SJCRH30 (cell line): ENCODE measurements around the gene COL4A6. TPM values are rescaled to one million over a fixed set of nuclear protein-coding genes. Genes with fewer than 3 reads are reported as not detected.

Experiments used
- DNase-seq, 2 experiments: peaks; one replicate each; pipeline ENCODE4 v3.0.0-alpha.2; 2015 to 2020
- H3K27ac ChIP-seq: fragments of 250-450 bp; sonication (Bioruptor Pico); 2 replicates; pipeline ENCODE4 v1.5.1; 2020; ENCODE audit warnings: mild to moderate bottlenecking, moderate library complexity
- H3K27me3 ChIP-seq: fragments of 250-450 bp; sonication (Bioruptor Pico); 2 replicates; pipeline ENCODE4 v1.5.1; 2020; ENCODE audit warnings: mild to moderate bottlenecking, moderate library complexity
- H3K36me3 ChIP-seq: fragments of 250-450 bp; sonication (Bioruptor Pico); 2 replicates; pipeline ENCODE4 v1.5.1; 2020; ENCODE audit warnings: mild to moderate bottlenecking, moderate library complexity
- H3K4me1 ChIP-seq: fragments of 250-450 bp; sonication (Bioruptor Pico); 2 replicates; pipeline ENCODE4 v1.5.1; 2020; ENCODE audit warnings: mild to moderate bottlenecking, moderate library complexity
- H3K4me3 ChIP-seq: fragments of 250-450 bp; sonication (Bioruptor Pico); 2 replicates; pipeline ENCODE4 v1.5.1; 2020; ENCODE audit warnings: mild to moderate bottlenecking, moderate library complexity
- H3K9me3 ChIP-seq: fragments of 250-450 bp; sonication (Bioruptor Pico); replicated peaks from 2 replicates; pipeline ENCODE4 v1.5.1; 2020; ENCODE audit warnings: mild to moderate bottlenecking, moderate library complexity
- total RNA-seq: library from RNA; depleted of rRNA; stranded (reverse); fragments of >200 nt; shearing (Covaris generic); gene quantifications from 2 replicates; pipeline ENCODE4 v1.2.3, GENCODE V29; 2014

COL4A6 gene
- total RNA-seq, 1 experiment from 2014 or later = 0.18 TPM

DNA sequence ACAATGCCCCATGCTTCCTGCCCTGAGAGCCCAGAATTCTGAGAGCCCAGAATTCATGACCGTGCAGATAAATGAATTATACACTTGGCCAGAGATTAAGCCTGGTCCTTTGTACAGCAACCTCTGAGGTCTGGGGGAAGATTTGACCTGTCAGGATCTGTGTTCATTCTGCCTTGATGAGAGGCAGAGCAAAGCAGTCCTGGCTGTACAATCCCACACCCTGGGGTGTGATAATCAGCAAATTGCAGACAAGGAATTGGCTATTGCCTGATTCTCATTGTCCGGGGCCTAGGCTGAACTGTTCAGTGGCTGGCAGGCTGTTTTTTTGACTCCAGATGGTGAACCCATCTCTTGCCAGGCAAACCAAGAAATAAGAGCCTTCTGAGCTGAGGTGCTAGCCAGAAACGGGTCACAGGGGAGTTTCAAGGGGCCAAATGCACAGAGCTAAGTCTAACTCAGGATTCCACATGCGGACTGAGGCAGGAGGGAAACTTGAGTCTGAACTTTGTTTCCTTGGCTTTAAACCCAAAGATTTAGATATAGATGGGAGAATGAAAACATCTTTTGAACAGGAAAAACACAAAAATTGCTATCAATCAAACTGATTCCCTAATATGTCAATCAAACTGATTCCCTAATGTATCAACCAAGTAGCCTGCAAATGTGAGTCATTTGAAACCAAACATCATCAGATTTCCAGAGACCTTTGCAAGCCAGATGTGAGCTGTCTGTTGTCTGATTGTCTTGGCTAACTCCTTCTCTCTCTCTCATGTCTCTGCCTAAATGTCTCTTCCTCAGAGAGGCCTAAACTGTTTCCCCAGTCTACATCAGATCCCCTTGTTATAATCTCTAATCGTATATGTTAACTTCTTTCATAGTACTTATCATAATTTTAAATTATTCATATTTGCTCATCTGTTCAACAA is 187.3 kb downstream of the COL4A6 start:
- H3K27ac ChIP-seq = no peak overlapping the region
- H3K36me3 ChIP-seq = no peaks in the 10 kb centered on the region
- H3K4me3 ChIP-seq = no peak overlapping the region
- no peaks in the 10 kb centered on the region for H3K4me1 ChIP-seq
- H3K9me3 ChIP-seq = no peaks in the 10 kb centered on the region
- H3K27me3 ChIP-seq = no peaks in the 10 kb centered on the region
- DNase-seq = no peak

DNA sequence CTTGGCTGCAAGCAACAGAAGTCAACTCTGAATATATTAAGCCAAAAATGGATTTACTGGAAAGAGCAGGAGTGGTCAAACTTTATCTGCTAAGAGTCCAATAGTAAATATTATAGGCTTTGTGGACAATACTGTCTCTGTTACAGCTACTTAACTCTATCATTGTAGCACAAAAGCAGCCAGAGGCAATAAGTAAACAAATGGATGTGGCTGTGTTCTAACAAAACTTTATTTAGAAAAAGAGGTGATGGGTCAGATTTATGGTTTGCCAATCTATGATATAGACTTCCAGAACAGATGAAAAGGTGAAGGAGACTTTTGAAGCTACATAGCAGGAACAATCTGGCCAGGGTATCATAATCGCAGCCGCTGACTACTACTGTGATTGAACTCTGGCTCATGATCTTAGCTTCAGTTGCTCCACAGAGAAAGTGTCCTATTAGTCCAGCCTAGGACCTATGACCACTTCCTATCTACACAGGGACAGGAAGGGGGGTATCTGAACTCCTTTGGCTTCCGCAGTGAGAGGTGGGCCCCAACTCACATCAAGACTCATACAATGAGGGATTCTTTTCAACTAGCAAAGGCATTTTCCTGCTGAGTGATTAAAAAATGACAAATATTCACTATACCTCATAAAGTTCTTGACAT is 191.8 kb downstream of the COL4A6 start:
- H3K4me3 ChIP-seq = no peak overlapping the region
- no peaks in the 10 kb centered on the region for H3K9me3 ChIP-seq
- no peak overlapping the region for H3K27ac ChIP-seq
- no peaks in the 10 kb centered on the region for H3K4me1 ChIP-seq
- no peak for DNase-seq
- H3K36me3 ChIP-seq = no peaks in the 10 kb centered on the region
- no peaks in the 10 kb centered on the region for H3K27me3 ChIP-seq

DNA sequence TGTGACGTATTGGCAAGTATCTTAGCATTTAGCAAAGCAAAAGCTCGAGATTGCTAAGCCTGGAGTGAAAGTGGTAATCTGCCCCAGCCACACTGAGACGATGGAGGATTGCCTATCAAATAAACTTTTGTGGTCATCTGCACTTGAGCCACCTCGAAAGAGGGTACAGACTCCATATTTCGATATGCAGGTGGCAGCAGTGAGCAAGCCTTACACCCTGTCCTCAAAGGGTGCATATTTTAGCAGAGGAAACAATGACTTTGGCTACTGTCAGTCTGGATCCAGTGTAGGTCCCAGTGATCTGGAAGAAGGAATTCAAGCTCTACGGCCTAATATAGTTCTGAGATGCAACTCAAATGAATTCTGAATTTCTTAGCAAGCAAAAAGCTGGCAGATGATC is 192.8 kb downstream of the COL4A6 start:
- H3K4me3 ChIP-seq = no peak overlapping the region
- H3K4me1 ChIP-seq = no peaks in the 10 kb centered on the region
- no peaks in the 10 kb centered on the region for H3K9me3 ChIP-seq
- H3K27ac ChIP-seq = no peak overlapping the region
- H3K27me3 ChIP-seq = no peaks in the 10 kb centered on the region
- H3K36me3 ChIP-seq = no peaks in the 10 kb centered on the region
- peak in 1 of 2 experiments; percentile 1 for DNase-seq

DNA sequence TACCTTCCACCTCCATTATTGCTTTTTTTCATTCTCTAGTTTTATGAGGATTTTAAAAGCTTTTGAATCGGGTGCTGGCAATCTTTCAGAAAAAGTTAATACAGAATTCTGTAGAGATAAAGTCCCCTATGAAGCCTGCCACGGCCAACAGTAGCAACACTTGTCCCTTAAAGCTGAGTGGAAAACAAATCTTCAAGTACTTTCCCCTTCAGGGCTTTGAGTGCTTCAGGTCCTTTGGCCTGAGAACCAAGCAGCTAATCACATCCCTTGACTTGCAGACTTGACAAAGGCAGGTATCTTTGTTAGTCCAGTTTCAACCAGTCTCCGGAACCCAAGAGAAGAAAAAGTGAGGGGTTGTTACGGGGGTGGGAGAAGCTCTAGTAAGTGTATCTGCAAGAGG is 202.2 kb downstream of the COL4A6 start:
- no peak overlapping the region for H3K4me3 ChIP-seq
- H3K4me1 ChIP-seq = no peaks in the 10 kb centered on the region
- H3K36me3 ChIP-seq = no peaks in the 10 kb centered on the region
- H3K9me3 ChIP-seq = no peaks in the 10 kb centered on the region
- H3K27me3 ChIP-seq = no peaks in the 10 kb centered on the region
- no peak overlapping the region for H3K27ac ChIP-seq
- no peak for DNase-seq

DNA sequence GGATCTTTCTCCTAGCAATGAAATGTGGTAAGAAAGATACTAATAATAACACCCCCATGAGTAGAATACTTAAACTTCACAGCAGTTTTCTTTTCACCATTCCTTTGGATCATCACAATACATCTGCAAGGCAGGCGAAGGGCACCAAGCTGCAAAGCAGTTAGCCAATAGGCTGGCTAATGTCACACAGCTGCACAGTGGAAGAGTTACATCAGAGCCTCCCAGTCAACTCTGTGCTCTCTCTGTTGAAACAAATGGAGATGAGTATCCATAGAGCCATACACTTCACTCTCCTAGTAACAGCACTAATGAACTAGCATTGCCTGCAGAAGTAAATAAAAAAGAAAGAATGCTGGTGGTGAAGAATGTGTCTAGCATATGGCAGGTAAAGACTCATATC is 207.6 kb downstream of the COL4A6 start:
- no peaks in the 10 kb centered on the region for H3K9me3 ChIP-seq
- H3K4me3 ChIP-seq = no peak overlapping the region
- H3K27me3 ChIP-seq = no peaks in the 10 kb centered on the region
- H3K4me1 ChIP-seq = no peaks in the 10 kb centered on the region
- H3K27ac ChIP-seq = no peak overlapping the region
- no peak for DNase-seq
- no peaks in the 10 kb centered on the region for H3K36me3 ChIP-seq

DNA sequence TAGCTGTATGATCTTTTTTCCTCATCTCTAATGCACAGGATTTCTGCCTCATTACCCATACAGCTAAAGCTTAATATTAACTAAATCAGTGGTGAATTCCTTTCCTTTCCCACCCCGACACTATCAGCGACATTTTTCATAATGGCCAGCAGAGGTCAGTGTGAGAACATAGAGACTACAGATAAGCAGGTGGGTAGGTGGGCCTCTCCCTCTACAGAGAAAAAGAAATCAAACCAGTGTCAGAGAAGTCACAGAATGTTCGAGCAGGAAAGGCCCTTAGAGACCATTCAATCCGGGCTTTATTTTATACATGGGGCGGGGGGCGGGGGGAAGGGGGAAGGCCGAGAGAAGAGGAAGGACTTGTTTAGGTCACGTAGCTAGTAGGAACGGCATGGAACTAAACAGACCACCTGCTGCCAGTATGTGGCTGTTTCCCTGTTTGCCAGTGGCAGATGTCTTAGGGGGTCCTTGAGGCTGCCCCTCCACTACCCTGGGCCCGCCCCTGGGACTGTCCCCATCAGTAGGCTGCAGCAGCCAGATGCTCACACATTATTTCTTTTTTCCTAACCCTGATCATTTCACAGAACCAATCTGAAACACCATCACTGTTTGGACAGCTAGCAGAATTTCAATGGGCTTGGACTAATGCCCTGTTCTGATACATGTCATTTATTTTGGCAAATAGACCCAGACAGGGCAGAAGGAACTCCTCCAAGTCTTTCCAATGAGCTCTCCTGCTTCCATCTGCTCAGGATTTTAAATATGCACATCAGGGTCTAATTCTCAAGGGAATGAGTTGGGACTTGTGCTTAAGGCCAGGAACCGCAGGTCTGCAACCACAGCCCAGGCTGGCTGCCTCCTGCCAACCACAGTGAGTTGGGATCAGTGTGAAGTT is 213.2 kb downstream of the COL4A6 start:
- no peaks in the 10 kb centered on the region for H3K9me3 ChIP-seq
- H3K27ac ChIP-seq = no peak overlapping the region
- DNase-seq = peak in 1 of 2 experiments; percentile 54
- H3K27me3 ChIP-seq = no peaks in the 10 kb centered on the region
- H3K4me1 ChIP-seq = no peaks in the 10 kb centered on the region
- H3K4me3 ChIP-seq = no peak overlapping the region
- H3K36me3 ChIP-seq = no peaks in the 10 kb centered on the region

DNA sequence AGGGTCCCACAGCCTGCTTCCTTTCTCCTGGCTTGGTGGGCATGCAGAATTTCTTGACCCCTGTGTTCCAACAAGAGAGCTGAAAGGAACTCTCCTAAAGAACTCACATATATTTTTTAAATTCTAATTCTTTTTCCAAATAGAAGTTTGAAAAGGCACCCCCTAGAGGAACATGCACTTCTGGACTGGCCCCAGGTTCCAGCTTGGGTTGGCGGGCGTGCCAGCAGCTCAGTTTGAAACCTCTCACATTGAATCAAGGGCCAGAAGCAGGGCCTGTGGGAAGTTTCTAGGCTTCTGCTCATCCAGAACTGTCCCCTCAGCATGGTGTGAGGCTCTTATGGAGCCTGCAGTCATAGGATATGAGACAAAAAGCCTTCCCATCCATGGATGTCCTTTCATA is 214.0 kb downstream of the COL4A6 start:
- no peak overlapping the region for H3K27ac ChIP-seq
- H3K9me3 ChIP-seq = no peaks in the 10 kb centered on the region
- H3K4me1 ChIP-seq = no peaks in the 10 kb centered on the region
- H3K27me3 ChIP-seq = no peaks in the 10 kb centered on the region
- no peak for DNase-seq
- no peak overlapping the region for H3K4me3 ChIP-seq
- H3K36me3 ChIP-seq = no peaks in the 10 kb centered on the region

DNA sequence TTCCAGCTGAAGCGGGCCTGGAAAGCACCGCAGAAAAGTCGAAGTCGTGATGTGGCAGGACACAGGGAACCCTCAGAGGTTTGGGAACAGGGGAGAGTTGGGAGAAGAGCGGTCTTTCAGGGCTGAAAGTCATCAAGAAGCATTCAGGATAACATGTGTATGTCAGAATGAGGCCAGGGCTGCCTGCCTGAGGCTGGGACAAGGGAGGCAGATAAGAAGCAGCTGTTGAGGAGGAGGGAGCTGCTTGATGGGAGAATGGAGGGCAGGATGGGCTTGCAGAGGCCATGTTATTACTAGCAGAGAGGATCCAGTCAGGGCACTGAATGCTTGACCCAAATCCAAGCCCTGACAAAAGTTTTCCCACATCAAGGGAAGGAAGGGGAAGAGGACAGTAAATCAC is 214.6 kb downstream of the COL4A6 start:
- Histone ChIP-seq H3K4me1 (no peaks in the 10 kb centered on the region), H3K4me3 (no peak overlapping the region), H3K9me3 (no peaks in the 10 kb centered on the region), H3K36me3 (no peaks in the 10 kb centered on the region), H3K27ac (no peak overlapping the region), H3K27me3 (no peaks in the 10 kb centered on the region)
- no peak for DNase-seq

DNA sequence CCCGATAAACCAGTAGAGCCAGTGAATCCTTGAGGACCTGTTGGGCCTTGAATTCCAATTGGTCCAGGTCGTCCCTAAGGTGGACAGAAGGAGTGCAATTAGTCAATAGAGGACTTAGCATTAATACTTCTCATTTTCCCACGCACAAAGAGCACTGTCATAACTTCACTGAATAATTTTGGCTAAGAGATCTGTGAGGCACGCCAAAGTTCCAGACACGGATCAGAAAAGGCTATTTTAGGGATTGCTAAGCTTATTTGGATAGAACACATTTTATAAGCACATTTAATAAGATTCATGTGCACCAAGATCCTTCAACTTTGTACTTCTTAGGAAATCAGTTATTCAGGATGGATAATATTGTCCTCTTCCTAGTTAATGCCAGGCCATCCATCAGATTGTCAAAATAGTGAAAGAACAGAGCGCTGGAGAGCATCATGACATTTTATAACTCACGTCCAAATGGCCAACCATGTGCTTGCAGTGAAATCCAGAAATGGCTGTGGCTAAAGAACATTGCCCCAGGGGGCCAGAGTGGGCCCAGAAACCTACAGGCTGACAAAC is 216.8 kb downstream of the COL4A6 start:
- H3K27ac ChIP-seq = no peak overlapping the region
- no peaks in the 10 kb centered on the region for H3K36me3 ChIP-seq
- no peak overlapping the region for H3K4me3 ChIP-seq
- no peak for DNase-seq
- H3K4me1 ChIP-seq = no peaks in the 10 kb centered on the region
- H3K27me3 ChIP-seq = no peaks in the 10 kb centered on the region
- H3K9me3 ChIP-seq = no peaks in the 10 kb centered on the region

DNA sequence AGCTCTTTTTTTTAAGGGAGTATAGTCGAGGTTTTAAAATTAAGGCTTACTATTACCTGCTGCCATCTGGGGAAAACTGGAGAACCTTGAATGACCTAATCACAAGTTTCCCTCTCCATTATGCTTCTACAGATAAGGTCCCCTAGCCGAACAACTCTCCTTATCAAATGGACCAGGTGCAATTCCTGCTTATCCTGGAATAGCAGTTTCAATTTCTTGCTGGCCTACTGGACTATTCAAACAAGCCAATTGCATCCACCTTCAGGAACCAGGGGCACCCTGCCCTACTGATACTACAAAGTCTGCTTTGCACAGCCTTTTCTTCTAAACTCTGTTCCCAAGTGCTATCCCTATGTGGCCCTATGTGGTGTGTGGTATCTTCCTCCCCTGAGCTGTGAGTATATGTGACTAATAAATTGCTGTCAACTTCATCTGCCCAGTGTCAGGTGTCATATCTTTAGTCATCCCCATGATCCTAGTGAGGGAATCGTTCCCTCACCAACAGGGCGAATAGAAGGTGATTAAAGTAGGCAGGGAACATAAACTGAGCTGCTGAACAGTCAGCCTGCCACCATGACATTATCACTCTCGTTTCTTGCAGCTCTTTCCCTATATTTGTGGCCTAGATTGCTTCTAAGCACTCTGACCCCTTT is 218.1 kb downstream of the COL4A6 start:
- H3K27me3 ChIP-seq = no peaks in the 10 kb centered on the region
- no peaks in the 10 kb centered on the region for H3K4me1 ChIP-seq
- no peak overlapping the region for H3K27ac ChIP-seq
- H3K9me3 ChIP-seq = no peaks in the 10 kb centered on the region
- no peak overlapping the region for H3K4me3 ChIP-seq
- no peak for DNase-seq
- H3K36me3 ChIP-seq = no peaks in the 10 kb centered on the region

DNA sequence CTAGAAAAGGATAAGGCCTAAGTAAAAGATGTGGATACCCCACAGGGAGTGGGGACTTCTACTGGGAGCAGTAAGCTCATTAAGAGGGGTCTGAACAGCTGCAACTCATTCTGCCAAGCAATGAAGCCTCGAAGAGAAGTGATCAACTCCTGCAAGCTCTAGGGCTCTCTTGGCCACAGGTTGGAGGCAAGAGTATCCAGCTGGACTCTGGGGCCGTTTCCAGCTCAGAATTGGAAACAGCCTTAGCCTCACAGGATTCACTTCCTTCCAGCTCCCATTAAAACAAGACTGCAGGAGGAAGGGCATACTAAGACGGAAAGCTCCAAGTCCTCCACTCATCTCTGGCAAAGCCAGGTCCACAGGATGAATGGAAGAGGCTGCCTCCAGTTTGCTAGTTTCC is 220.3 kb downstream of the COL4A6 start:
- H3K36me3 ChIP-seq = no peaks in the 10 kb centered on the region
- DNase-seq = no peak

DNA sequence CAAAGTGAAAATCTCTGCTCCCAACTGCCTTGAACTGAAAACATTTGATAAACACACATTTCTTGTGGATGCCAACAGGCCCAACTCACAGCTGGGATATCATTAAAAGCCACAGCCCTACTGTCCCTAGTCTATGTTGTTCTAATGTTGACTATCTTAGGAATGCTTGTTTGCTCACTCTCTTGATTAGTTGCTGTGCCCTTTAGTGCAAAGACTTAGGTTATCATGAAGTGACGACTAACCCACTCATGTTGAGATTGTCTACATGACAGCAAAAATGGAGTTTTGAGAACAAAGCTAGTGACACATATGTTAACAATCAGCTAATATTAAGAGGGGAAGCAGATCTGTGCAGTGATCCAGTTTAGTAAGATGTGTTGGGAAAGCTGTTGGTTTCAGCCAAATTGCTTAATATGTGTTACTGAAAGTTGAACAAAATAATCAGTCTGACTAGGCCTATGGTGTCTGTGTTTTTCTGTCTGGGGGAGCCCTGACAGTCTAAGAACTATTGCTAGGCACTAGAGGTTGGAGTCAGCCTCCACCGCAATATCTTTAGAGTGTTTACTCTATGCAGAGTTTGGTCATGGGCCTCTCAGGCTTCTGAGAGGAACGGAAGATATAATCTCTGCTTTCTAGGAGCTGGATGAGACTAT is 221.2 kb downstream of the COL4A6 start:
- Histone ChIP-seq H3K4me1 (no peaks in the 10 kb centered on the region), H3K9me3 (no peaks in the 10 kb centered on the region), H3K27me3 (no peaks in the 10 kb centered on the region), H3K27ac (no peak overlapping the region), H3K4me3 (no peak overlapping the region), H3K36me3 (no peaks in the 10 kb centered on the region)
- no peak for DNase-seq

More for the DNA sequence above, 220.3 kb downstream of the COL4A6 start:
- H3K27ac ChIP-seq = no peak overlapping the region
- no peak overlapping the region for H3K4me3 ChIP-seq
- H3K27me3 ChIP-seq = no peaks in the 10 kb centered on the region
- no peaks in the 10 kb centered on the region for H3K9me3 ChIP-seq
- no peaks in the 10 kb centered on the region for H3K4me1 ChIP-seq

DNA sequence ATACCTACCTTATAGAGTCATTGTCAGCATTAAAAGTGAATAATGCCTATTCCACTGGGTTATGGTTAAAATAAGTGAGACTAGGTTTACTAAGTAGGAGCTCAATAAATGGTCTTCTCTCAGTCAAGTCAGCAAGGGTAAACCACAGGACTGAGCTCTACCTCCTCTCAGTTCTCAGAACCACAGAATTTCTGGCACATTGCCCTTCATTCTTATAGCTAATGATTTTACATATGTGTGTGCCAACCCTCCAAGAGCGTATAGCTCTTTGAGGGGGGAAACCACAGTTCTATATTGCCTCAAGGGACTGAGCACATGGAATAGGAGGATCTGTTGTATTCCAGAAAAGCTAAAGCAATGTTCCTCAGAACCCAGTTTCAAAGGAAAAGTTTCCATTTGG is 221.8 kb downstream of the COL4A6 start:
- H3K9me3 ChIP-seq = no peaks in the 10 kb centered on the region
- no peaks in the 10 kb centered on the region for H3K27me3 ChIP-seq
- H3K36me3 ChIP-seq = no peaks in the 10 kb centered on the region
- no peak for DNase-seq
- H3K4me3 ChIP-seq = no peak overlapping the region
- H3K4me1 ChIP-seq = no peaks in the 10 kb centered on the region
- H3K27ac ChIP-seq = no peak overlapping the region

DNA sequence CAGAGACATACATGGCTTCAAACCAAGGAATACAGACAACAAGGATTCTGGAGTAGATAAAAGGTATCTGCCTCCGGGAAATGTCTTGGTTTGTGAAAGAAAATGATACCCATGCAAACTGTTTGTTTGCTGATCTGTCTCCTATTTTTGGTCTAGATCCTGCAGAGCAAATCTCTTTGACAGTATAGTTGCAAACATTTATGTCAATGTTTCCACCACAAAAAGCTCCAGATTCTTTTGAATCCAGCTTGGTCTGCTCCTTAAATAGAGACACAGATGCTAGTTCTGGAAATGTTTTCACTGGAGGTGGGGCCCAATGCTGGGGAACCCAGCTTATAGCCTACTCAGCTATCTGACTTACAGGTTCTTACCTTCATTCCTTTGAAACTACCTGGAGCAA is 226.9 kb downstream of the COL4A6 start:
- H3K4me1 ChIP-seq = no peaks in the 10 kb centered on the region
- no peaks in the 10 kb centered on the region for H3K36me3 ChIP-seq
- no peak overlapping the region for H3K4me3 ChIP-seq
- H3K27me3 ChIP-seq = no peaks in the 10 kb centered on the region
- H3K9me3 ChIP-seq = no peaks in the 10 kb centered on the region
- DNase-seq = no peak
- no peak overlapping the region for H3K27ac ChIP-seq
